Osteoblast (primary cell): ENCODE results near the gene DCAF8L2. TPM values are rescaled to one million over a fixed set of nuclear protein-coding genes. Genes with fewer than 3 reads are reported as not detected.

Source experiments
- DNase-seq: peaks from one replicate; pipeline ENCODE4 v3.0.0; 2011; ENCODE audit warnings: low spot score, mixed read lengths; ENCODE audit not compliant: insufficient read length; ENCODE audit errors: missing footprints
- H2AFZ ChIP-seq: 2 replicates; pipeline ENCODE4 v1.6.0; 2011; ENCODE audit warnings: mild to moderate bottlenecking, low read length
- H3K27ac ChIP-seq: 2 replicates; pipeline ENCODE4 v1.5.1; 2011; ENCODE audit warnings: mild to moderate bottlenecking, low read depth, low read length, moderate library complexity
- H3K27me3 ChIP-seq: 2 replicates; pipeline ENCODE4 v1.6.0; 2012; ENCODE audit warnings: mild to moderate bottlenecking, control low read depth, inconsistent platforms, low read length, moderate library complexity; ENCODE audit not compliant: insufficient read depth
- H3K36me3 ChIP-seq: 2 replicates; pipeline ENCODE4 v1.5.1; 2011; ENCODE audit warnings: mild to moderate bottlenecking, low read length, control low read depth, moderate library complexity; ENCODE audit not compliant: insufficient read depth
- H3K4me1 ChIP-seq: 2 replicates; pipeline ENCODE4 v1.5.1; 2011; ENCODE audit warnings: mild to moderate bottlenecking, low read length, control low read depth, moderate library complexity; ENCODE audit not compliant: insufficient read depth
- H3K4me2 ChIP-seq: 2 replicates; pipeline ENCODE4 v1.6.0; 2011; ENCODE audit warnings: mild to moderate bottlenecking, low read length; ENCODE audit not compliant: insufficient read depth
- H3K4me3 ChIP-seq: fragments of 200-600 bp; sonication (generic); 3 replicates; pipeline ENCODE4 v1.5.1; 2012; ENCODE audit warnings: mild to moderate bottlenecking, low read length, inconsistent platforms; ENCODE audit not compliant: insufficient read depth
- H3K79me2 ChIP-seq: 2 replicates; pipeline ENCODE4 v1.6.0; 2012; ENCODE audit warnings: mild to moderate bottlenecking, low read length, control low read depth, inconsistent platforms; ENCODE audit not compliant: insufficient read depth
- H3K9me3 ChIP-seq: 2 replicates; pipeline ENCODE4 v1.5.1; 2011; ENCODE audit warnings: low read depth, low read length, control low read depth
- H4K20me1 ChIP-seq: 2 replicates; pipeline ENCODE4 v1.6.0; 2012; ENCODE audit warnings: mild to moderate bottlenecking, low read length, control low read depth; ENCODE audit not compliant: insufficient read depth
- total RNA-seq: library from RNA; depleted of rRNA; stranded (reverse); fragments of >200 nt; gene quantifications from 2 replicates; pipeline ENCODE4 v1.2.3, GENCODE V29; 2012
- TF ChIP-seq, protein P1 (sequence below): IDR thresholded peaks from 2 replicates; pipeline ENCODE4 v1.5.1; 2011; ENCODE audit warnings: mild to moderate bottlenecking, low read depth, low read length, moderate library complexity; ENCODE audit errors: extremely low read depth

The DCAF8L2 gene
- total RNA-seq, 1 donor: not detected

DNA sequence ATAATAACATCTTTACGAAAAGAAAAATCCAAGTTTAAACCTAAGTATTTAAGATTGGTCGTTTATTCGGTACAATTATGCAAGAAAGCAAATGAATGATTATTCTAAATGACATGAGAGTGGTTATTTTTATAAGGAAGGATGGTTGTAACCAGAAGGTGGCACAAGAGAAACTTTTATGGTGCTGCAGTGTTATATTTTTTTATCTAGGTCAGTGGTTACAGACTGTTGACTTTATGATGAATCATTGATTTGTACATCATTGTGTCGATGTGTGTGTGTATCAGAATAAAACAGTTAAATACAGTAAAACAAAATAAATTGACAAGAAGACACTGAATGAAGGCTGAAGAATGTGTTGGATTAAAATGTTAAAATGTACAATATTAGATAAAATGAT lies 9.8 kb downstream of the DCAF8L2 start:
- Histone ChIP-seq H3K27me3 (no peaks in the 10 kb centered on the region), H2AFZ (no peak overlapping the region), H3K4me1 (no peaks in the 10 kb centered on the region), H3K4me2 (no peak overlapping the region), H3K27ac (no peak overlapping the region), H4K20me1 (no peaks in the 10 kb centered on the region), H3K4me3 (no peak overlapping the region), H3K9me3 (no peaks in the 10 kb centered on the region), H3K79me2 (no peaks in the 10 kb centered on the region), H3K36me3 (no peaks in the 10 kb centered on the region)
- TF ChIP-seq, protein P1, sequence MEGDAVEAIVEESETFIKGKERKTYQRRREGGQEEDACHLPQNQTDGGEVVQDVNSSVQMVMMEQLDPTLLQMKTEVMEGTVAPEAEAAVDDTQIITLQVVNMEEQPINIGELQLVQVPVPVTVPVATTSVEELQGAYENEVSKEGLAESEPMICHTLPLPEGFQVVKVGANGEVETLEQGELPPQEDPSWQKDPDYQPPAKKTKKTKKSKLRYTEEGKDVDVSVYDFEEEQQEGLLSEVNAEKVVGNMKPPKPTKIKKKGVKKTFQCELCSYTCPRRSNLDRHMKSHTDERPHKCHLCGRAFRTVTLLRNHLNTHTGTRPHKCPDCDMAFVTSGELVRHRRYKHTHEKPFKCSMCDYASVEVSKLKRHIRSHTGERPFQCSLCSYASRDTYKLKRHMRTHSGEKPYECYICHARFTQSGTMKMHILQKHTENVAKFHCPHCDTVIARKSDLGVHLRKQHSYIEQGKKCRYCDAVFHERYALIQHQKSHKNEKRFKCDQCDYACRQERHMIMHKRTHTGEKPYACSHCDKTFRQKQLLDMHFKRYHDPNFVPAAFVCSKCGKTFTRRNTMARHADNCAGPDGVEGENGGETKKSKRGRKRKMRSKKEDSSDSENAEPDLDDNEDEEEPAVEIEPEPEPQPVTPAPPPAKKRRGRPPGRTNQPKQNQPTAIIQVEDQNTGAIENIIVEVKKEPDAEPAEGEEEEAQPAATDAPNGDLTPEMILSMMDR: no peak
- DNase-seq: no peak

- Histone ChIP-seq H3K4me1 (no peaks in the 10 kb centered on the region), H3K4me3 (no peak overlapping the region), H2AFZ (no peak overlapping the region), H3K79me2 (no peaks in the 10 kb centered on the region), H3K4me2 (no peak overlapping the region), H3K27me3 (no peaks in the 10 kb centered on the region), H3K27ac (no peak overlapping the region), H4K20me1 (no peaks in the 10 kb centered on the region), H3K9me3 (no peaks in the 10 kb centered on the region), H3K36me3 (no peaks in the 10 kb centered on the region)
- TF ChIP-seq, protein P1: no peak
- no peak for DNase-seq
Observed at GRCh38 chrX:27600686-27601085, 10.5 kb downstream of the DCAF8L2 start.

- no peak overlapping the region for H3K4me3 ChIP-seq
- no peaks in the 10 kb centered on the region for H4K20me1 ChIP-seq
- H3K4me1 ChIP-seq: no peaks in the 10 kb centered on the region
- no peaks in the 10 kb centered on the region for H3K79me2 ChIP-seq
- no peak overlapping the region for H2AFZ ChIP-seq
- TF ChIP-seq, protein P1: no peak
- no peaks in the 10 kb centered on the region for H3K9me3 ChIP-seq
- no peak overlapping the region for H3K27ac ChIP-seq
- no peaks in the 10 kb centered on the region for H3K27me3 ChIP-seq
- no peak overlapping the region for H3K4me2 ChIP-seq
- no peak for DNase-seq
- no peaks in the 10 kb centered on the region for H3K36me3 ChIP-seq
Observed at GRCh38 chrX:27608671-27609070, 18.5 kb downstream of the DCAF8L2 start.

DNA sequence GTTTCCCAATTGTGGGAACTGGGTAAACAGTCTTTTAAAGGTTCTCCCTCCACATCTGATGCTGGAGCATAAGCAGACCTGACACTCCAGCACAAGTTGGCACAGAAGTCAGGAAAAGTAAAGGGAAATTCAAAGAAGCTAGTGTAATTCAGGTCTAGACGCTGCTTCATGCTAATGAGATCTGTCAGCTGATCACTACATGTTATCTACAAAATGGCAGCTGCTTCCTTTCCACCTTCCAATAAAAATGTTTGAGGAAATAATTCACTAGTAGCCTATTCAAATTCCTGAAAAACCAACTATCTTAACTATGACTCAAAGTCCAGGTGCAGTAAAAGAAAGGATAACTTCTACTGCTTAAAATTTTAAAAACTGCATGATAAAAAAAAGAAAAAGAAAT lies 29.3 kb downstream of the DCAF8L2 start:
- Histone ChIP-seq H4K20me1 (no peaks in the 10 kb centered on the region), H3K27ac (no peak overlapping the region), H3K9me3 (no peaks in the 10 kb centered on the region), H2AFZ (no peak overlapping the region), H3K79me2 (no peaks in the 10 kb centered on the region), H3K27me3 (no peaks in the 10 kb centered on the region), H3K4me2 (no peak overlapping the region), H3K4me1 (no peaks in the 10 kb centered on the region), H3K36me3 (no peaks in the 10 kb centered on the region), H3K4me3 (no peak overlapping the region)
- DNase-seq: no peak
- TF ChIP-seq, protein P1: no peak
